DOHH2 (cell line): ENCODE measurements around the gene CBARP.

Source experiments
- EZH2phosphoT487 ChIP-seq: fragments of 200-600 bp; sonication (generic); IDR thresholded peaks from 2 replicates; pipeline ENCODE4 v1.6.1; 2017; ENCODE audit warnings: borderline replicate concordance, mild to moderate bottlenecking, antibody characterized with exemption, low read length, moderate library complexity, mixed read lengths
- TF ChIP-seq, protein P1 (sequence below): fragments of 200-600 bp; sonication (generic); IDR thresholded peaks from one replicate; pipeline ENCODE4 v1.5.1; 2014; ENCODE audit warnings: antibody characterized with exemption, mild to moderate bottlenecking, low read depth, low read length; ENCODE audit not compliant: poor library complexity, severe bottlenecking

DNA sequence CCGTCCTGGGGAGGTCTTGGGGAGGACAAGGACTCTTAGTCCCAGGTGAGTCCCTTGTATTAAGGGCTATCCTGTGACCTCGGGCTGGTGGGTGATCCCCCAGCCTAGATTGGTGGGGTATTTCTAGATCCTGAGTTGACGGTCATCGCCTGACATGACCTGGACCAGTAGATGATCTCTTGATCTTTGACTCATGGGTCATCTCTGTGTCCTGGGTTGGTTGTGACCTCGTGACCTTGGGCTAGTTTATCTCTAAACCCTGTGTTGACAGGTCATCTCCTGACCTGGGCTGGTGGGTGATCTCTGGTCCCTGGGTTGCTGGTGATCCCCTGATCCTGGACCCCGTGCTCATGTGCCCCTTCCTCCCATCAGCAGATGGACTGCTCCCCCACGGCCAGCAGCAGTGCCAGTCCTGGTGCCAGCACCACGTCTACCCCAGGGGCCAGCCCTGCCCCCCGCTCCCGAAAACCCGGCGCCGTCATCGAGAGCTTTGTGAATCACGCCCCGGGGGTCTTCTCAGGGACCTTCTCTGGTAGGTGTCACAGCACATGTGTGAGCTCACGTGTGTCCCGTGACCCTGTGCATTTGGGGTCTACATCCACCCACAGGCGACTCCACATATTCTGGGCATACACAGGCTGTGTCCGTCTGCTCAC lies 16.9 kb upstream of the CBARP start:
- TF ChIP-seq, protein P1, sequence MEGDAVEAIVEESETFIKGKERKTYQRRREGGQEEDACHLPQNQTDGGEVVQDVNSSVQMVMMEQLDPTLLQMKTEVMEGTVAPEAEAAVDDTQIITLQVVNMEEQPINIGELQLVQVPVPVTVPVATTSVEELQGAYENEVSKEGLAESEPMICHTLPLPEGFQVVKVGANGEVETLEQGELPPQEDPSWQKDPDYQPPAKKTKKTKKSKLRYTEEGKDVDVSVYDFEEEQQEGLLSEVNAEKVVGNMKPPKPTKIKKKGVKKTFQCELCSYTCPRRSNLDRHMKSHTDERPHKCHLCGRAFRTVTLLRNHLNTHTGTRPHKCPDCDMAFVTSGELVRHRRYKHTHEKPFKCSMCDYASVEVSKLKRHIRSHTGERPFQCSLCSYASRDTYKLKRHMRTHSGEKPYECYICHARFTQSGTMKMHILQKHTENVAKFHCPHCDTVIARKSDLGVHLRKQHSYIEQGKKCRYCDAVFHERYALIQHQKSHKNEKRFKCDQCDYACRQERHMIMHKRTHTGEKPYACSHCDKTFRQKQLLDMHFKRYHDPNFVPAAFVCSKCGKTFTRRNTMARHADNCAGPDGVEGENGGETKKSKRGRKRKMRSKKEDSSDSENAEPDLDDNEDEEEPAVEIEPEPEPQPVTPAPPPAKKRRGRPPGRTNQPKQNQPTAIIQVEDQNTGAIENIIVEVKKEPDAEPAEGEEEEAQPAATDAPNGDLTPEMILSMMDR = no peak
- TF ChIP-seq EZH2phosphoT487 = no peak
